Measurements from ENCODE around the gene PIR. TPM values are rescaled to one million over a fixed set of nuclear protein-coding genes. Genes with fewer than 3 reads are reported as not detected.

Gene PIR
- total RNA-seq, 6 experiments from 2014 or later: 13.3 to 42.1 (median 23.1) TPM

DNA sequence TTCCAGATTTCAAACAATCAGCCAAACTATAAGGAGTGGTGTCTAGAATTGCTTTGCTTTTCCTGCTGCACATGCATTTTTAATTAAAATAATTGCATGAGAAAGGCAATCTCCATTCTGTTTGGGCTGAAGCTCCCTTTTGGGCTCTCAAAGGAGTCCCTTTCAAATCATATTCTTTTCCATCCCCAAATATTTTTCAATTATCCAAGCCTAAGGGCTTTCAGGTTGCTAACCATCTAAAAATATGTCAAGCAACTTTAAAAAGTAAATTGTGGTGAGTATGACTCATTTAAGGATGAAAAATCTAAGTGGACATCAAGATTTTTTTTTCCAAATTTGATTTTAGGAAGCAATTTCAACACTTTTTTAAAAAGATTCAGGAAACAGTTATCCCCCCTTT, 28.4 kb downstream of the PIR start:
- Histone ChIP-seq H3K27ac (no peak overlapping the region), H3K4me1 (no peaks in the 10 kb centered on the region), H3K27me3 (no peaks in the 10 kb centered on the region), H3K4me3 (no peak overlapping the region), H3K9me3 (no peaks in the 10 kb centered on the region), H3K36me3 (no peaks in the 10 kb centered on the region)
- DNase-seq (no peak), ATAC-seq (no peak)
- intact Hi-C loops (cut with DNase I): no loop called here
- no peak for TF ChIP-seq CTCF (IDR thresholded peaks at IDR 0.05)
- TF ChIP-seq POLR2A (IDR thresholded peaks at IDR 0.05): no peak

DNA sequence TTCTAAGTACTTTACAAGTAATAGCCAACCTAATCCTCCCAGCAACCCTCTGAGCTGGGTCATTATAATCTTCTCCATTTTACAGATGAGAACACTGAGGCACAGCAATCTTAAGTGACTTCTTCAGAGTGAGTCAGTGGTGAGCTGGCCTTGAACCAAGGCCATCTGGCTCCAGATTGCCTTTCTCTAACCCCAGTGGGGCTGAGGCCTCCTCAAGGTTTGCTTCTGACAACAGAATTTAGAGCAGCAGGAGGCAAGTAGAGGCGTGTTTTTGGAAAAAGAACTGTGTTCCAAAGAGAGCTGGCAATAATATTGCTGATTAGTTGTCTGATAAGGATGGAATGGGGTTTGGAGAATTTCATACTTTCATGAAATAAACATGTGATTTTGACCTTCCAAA, 41.2 kb downstream of the PIR start:
- no peak for TF ChIP-seq CTCF (IDR thresholded peaks at IDR 0.05)
- H3K9me3 ChIP-seq: no peaks in the 10 kb centered on the region
- no peak overlapping the region for H3K27ac ChIP-seq
- no peak overlapping the region for H3K4me3 ChIP-seq
- ATAC-seq (no peak), DNase-seq (no peak)
- WGBS (ENCODE audit: insufficient coverage, low coverage, low lambda C conversion rate, missing lambda C conversion rate): 62% methylated on average over 1 of the region's 1 CpG
- peaks cover 0 to 20% (median 3%) of the 10 kb centered on the region in 4 donors for H3K36me3 ChIP-seq
- intact Hi-C loops (cut with DNase I): loop anchor here in 1 of 2 donors (10.0 kb wide), 1 partner anchor 87 kb away; no protein-coding TSS in a partner anchor
- no peaks in the 10 kb centered on the region for H3K4me1 ChIP-seq
- H3K27me3 ChIP-seq: no peaks in the 10 kb centered on the region

DNA sequence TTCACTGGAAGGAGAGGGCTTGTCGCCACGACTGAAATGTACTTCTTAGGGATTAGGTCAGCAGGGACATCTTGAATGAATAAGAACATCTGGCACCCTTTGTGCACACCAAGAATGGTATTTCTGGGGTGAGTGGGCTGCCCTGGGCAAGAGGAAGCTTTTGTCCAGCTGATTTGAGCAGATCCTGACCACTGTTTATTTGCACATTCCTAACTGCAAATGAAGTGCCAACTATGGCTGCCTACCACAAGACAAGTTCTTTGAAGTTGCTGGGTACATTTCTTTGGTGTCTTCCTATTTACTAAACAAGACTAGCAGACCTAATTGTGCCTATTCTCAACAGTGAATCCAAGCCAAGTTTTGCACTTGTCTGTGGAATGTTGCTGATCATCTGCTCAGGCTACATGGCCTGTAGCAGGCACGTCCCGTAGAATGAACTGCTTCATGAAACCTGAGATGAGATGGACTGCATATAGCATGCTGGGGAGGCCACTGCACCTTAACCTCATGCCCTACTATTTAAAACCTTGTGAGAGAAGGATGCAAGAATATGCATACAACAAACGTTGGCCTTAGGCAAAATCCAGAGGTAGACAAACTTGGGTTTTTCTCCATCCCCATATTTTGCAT, 45.0 kb downstream of the PIR start:
- Histone ChIP-seq H3K27ac (no peak overlapping the region), H3K4me3 (no peak overlapping the region), H3K9me3 (no peaks in the 10 kb centered on the region), H3K36me3 (peaks cover 0 to 7% (median 0%) of the 10 kb centered on the region in 4 donors), H3K27me3 (no peaks in the 10 kb centered on the region), H3K4me1 (no peaks in the 10 kb centered on the region)
- ATAC-seq (no peak), DNase-seq (no peak)
- 66% methylated on average over 5 of the region's 5 CpGs for WGBS (ENCODE audit: insufficient coverage, low coverage, low lambda C conversion rate, missing lambda C conversion rate)
- intact Hi-C loops (cut with DNase I): no loop called here
- TF ChIP-seq POLR2A (IDR thresholded peaks at IDR 0.05) (no peak), CTCF (IDR thresholded peaks at IDR 0.05) (no peak)

DNA sequence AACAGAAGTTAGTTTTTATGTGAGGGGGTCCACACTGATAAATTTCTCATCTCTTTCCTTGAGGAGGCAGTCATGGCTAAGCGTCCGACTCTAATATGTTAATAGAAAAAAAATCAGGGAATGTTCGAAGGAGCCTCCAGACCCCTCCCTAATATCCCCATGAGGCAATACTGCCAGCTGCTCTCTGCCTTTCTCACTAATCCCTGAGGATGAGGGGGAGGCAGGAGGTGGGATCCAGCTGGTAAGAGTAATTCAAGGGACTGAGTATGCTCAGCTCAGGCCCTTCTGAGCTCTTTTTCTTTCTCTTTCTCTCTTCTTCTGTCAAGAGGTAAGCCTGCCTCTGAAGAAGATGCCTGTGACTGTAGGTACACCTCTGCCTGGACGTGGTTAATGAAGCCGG, 51.7 kb downstream of the PIR start:
- Histone ChIP-seq H3K27me3 (no peaks in the 10 kb centered on the region), H3K4me1 (peaks cover 0 to 8% (median 0%) of the 10 kb centered on the region in 4 donors), H3K9me3 (no peaks in the 10 kb centered on the region), H3K36me3 (no peaks in the 10 kb centered on the region), H3K4me3 (no peak overlapping the region), H3K27ac (no peak overlapping the region)
- no peak for DNase-seq
- intact Hi-C loops (cut with DNase I): no loop called here
- TF ChIP-seq CTCF (IDR thresholded peaks at IDR 0.05) (no peak), POLR2A (IDR thresholded peaks at IDR 0.05) (no peak)
- no peak for ATAC-seq
- 79% methylated on average over 5 of the region's 5 CpGs for WGBS (ENCODE audit: insufficient coverage, low coverage, low lambda C conversion rate, missing lambda C conversion rate)

- no peaks in the 10 kb centered on the region for H3K9me3 ChIP-seq
- no peaks in the 10 kb centered on the region for H3K36me3 ChIP-seq
- peaks cover 0 to 16% (median 0%) of the 10 kb centered on the region in 4 donors for H3K4me1 ChIP-seq
- no peak overlapping the region for H3K4me3 ChIP-seq
- DNase-seq (no peak), ATAC-seq (peak in 3 of 4 donors; percentile 21 to 63 (median 36))
- intact Hi-C loops (cut with DNase I): no loop called here
- no peak for TF ChIP-seq CTCF (IDR thresholded peaks at IDR 0.05)
- TF ChIP-seq POLR2A (IDR thresholded peaks at IDR 0.05): no peak
- H3K27me3 ChIP-seq: no peaks in the 10 kb centered on the region
- WGBS (ENCODE audit: insufficient coverage, low coverage, low lambda C conversion rate, missing lambda C conversion rate): 85% methylated on average over 2 of the region's 3 CpGs
- H3K27ac ChIP-seq: peak overlapping the region in 1 of 3 donors; percentile 15
Measured at GRCh38 chrX:15438332-15438731, 54.8 kb downstream of the PIR start.
